GM19035 (cell line): Measurements from ENCODE around the gene MPP3.

ENCODE experiments used
- ATAC-seq: cut with Tn5 transposase; IDR thresholded peaks from one replicate; pipeline ENCODE4 v1.9.1; 2021; ENCODE audit not compliant: unreplicated experiment

Gene MPP3

DNA sequence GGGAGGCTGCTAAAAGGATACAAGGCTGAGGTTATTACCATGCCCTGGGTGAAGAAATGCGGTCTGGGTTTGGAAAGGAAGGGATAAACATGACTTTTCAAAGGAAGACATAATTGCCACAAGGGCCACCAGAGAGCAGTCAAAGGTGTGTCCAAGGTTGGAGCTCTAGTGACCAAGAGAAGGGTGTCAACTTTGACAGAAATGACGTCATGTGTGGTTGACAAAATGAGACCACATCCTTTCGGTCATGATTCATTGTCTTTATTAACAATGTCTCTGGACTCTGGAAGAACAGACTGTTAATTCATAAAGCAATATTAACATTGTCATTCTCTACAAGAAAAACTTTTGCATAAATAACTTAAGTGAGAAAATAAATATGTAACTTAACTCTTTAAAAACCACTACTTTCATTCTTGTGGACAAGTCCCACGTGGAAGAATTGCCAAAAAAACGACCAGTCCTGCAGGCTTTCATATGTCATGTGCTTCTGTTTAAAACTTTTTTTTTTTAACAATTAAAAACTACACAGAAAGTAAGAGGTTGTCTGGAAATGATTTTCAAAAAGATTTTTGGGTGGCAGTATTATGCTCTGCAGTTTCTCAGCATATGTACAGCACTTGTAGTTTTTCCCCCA, 79.3 kb downstream of the MPP3 start:
- no peak for ATAC-seq
